H1 (cell line): ENCODE measurements around the gene GLS. TPM values are rescaled to one million over a fixed set of nuclear protein-coding genes. Genes with fewer than 3 reads are reported as not detected.

Source experiments
- CTCF ChIA-PET: fragments of 300-600 bp; sonication (Branson Sonifier 250); formaldehyde crosslinking; loops from one replicate; lab custom pipeline; 2021; ENCODE audit not compliant: partially characterized antibody; lab: Charles Lee
- POLR2A ChIA-PET: fragments of 300-600 bp; sonication (Branson Sonifier 250); formaldehyde crosslinking; loops from one replicate; lab custom pipeline; 2021; ENCODE audit warnings: inconsistent platforms; ENCODE audit not compliant: partially characterized antibody; lab: Charles Lee
- DNase-seq, 2 experiments: peaks; one replicate each; pipeline versions ENCODE4 v3.0.0 to v3.0.0-alpha.2; 2010 to 2022; ENCODE audit warnings: low spot score in 2 of 2, low read depth in 1 of 2, mixed read lengths in 1 of 2
- FAIRE-seq: peaks from 2 replicates; lab custom pipeline; 2011; peaks lifted over from hg19 to GRCh38; lab: Jason Lieb, UNC
- H2AFZ ChIP-seq: 2 replicates; pipeline ENCODE4 v1.8.1; 2012; ENCODE audit warnings: low read length, inconsistent platforms
- H2AK5ac ChIP-seq: 2 replicates; pipeline ENCODE4 v1.6.1; 2013; ENCODE audit warnings: low read depth, low read length
- H2BK120ac ChIP-seq: replicated peaks from 2 replicates; pipeline ENCODE3; 2013; ENCODE audit warnings: low read depth, low read length, inconsistent platforms
- H2BK12ac ChIP-seq: 2 replicates; pipeline ENCODE4 v1.6.1; 2013; ENCODE audit warnings: low read depth, low read length
- H2BK15ac ChIP-seq: 2 replicates; pipeline ENCODE4 v1.6.1; 2013; ENCODE audit warnings: low read length
- H2BK20ac ChIP-seq: 2 replicates; pipeline ENCODE4 v1.6.1; 2013; ENCODE audit warnings: low read length
- H2BK5ac ChIP-seq: 2 replicates; pipeline ENCODE4 v1.6.1; 2013; ENCODE audit warnings: low read depth, low read length
- H3K14ac ChIP-seq: 2 replicates; pipeline ENCODE4 v1.6.1; 2013; ENCODE audit warnings: inconsistent platforms; ENCODE audit not compliant: insufficient read length
- H3K18ac ChIP-seq: 2 replicates; pipeline ENCODE4 v1.6.1; 2013; ENCODE audit warnings: low read length; ENCODE audit errors: extremely low read depth
- H3K23ac ChIP-seq: 2 replicates; pipeline ENCODE4 v1.6.1; 2013; ENCODE audit warnings: inconsistent platforms; ENCODE audit not compliant: insufficient read length
- H3K23me2 ChIP-seq: 2 replicates; pipeline ENCODE4 v1.6.1; 2013; ENCODE audit warnings: low read depth, low read length
- H3K27ac ChIP-seq: 2 replicates; pipeline ENCODE4 v1.6.1; 2011; ENCODE audit warnings: low read depth, low read length, inconsistent platforms
- H3K27me3 ChIP-seq, 4 experiments: replicated peaks in 1 of 4; 1 replicate in 1 of 4; 2 replicates in 3 of 4; pipeline versions ENCODE4 v1.6.1 to v1.8.1; 2011 to 2013; ENCODE audit warnings: low read length in 3 of 4, mild to moderate bottlenecking in 3 of 4, inconsistent platforms in 2 of 4, mixed read lengths in 2 of 4, moderate library complexity in 1 of 4; ENCODE audit not compliant: control insufficient read depth in 3 of 4, insufficient read depth in 3 of 4; ENCODE audit errors: extremely low read depth in 1 of 4
- H3K36me3 ChIP-seq, 4 experiments: 2 replicates each; pipeline versions ENCODE4 v1.6.1 to v1.8.1; 2011 to 2013; ENCODE audit warnings: mild to moderate bottlenecking in 4 of 4, low read length in 3 of 4, moderate library complexity in 2 of 4, control low read depth in 1 of 4, inconsistent platforms in 1 of 4; ENCODE audit not compliant: insufficient read depth in 4 of 4, control insufficient read depth in 2 of 4
- H3K4ac ChIP-seq: replicated peaks from 2 replicates; pipeline ENCODE3; 2013; ENCODE audit warnings: low read length, low read depth, mixed read lengths, inconsistent platforms; ENCODE audit not compliant: insufficient read length
- H3K4me1 ChIP-seq, 4 experiments: replicated peaks in 1 of 4; 1 replicate in 1 of 4; 2 replicates in 3 of 4; pipeline versions ENCODE4 v1.6.1 to v1.8.1; 2011 to 2013; ENCODE audit warnings: low read length in 3 of 4, inconsistent platforms in 2 of 4, mixed read lengths in 1 of 4; ENCODE audit not compliant: insufficient read depth in 4 of 4, control insufficient read depth in 3 of 4
- H3K4me2 ChIP-seq, 2 experiments: 2 replicates each; pipeline versions ENCODE4 v1.6.1 to v1.8.1; 2011 to 2013; ENCODE audit warnings: low read depth in 2 of 2, low read length in 2 of 2, control low read depth in 1 of 2, inconsistent platforms in 1 of 2, mild to moderate bottlenecking in 1 of 2; ENCODE audit not compliant: insufficient read depth in 1 of 2
- H3K4me3 ChIP-seq, 4 experiments: fragments of 200-600, 300-600 bp in 1 of 4; sonication (generic), shearing (Covaris generic), sonication (Bioruptor Twin) in 1 of 4; 2 replicates each; pipeline versions ENCODE4 v1.5.1 to v1.8.1; 2011 to 2016; ENCODE audit warnings: low read length in 4 of 4, low read depth in 3 of 4, control low read depth in 2 of 4, inconsistent platforms in 2 of 4, mild to moderate bottlenecking in 2 of 4, mixed read lengths in 1 of 4, moderate library complexity in 1 of 4; ENCODE audit not compliant: insufficient read depth in 2 of 4; ENCODE audit errors: extremely low read depth in 1 of 4
- H3K56ac ChIP-seq: replicated peaks from 2 replicates; pipeline ENCODE3; 2013; ENCODE audit warnings: low read depth, mild to moderate bottlenecking, mixed read lengths, low read length, inconsistent platforms; ENCODE audit not compliant: insufficient read length
- H3K79me1 ChIP-seq: 2 replicates; pipeline ENCODE4 v1.6.1; 2013; ENCODE audit warnings: low read depth, low read length, control low read depth
- H3K79me2 ChIP-seq, 2 experiments: 2 replicates each; pipeline versions ENCODE4 v1.6.1 to v1.8.1; 2012 to 2013; ENCODE audit warnings: low read length in 2 of 2, mild to moderate bottlenecking in 2 of 2, inconsistent platforms in 1 of 2; ENCODE audit not compliant: insufficient read depth in 2 of 2, control insufficient read depth in 1 of 2
- H3K9ac ChIP-seq, 4 experiments: replicated peaks in 1 of 4; 1 replicate in 1 of 4; 2 replicates in 3 of 4; pipeline versions ENCODE4 v1.6.1 to v1.8.1; 2011 to 2013; ENCODE audit warnings: low read depth in 3 of 4, low read length in 3 of 4, control low read depth in 2 of 4, mild to moderate bottlenecking in 2 of 4, moderate library complexity in 2 of 4, inconsistent platforms in 1 of 4; ENCODE audit errors: extremely low read depth in 1 of 4
- H3K9me3 ChIP-seq, 2 experiments: 2 replicates each; pipeline versions ENCODE4 v1.6.1 to v1.8.1; 2012 to 2013; ENCODE audit warnings: mild to moderate bottlenecking in 2 of 2, moderate library complexity in 2 of 2, control low read depth in 1 of 2, inconsistent platforms in 1 of 2, low read depth in 1 of 2, low read length in 1 of 2, mixed read lengths in 1 of 2; ENCODE audit not compliant: insufficient read depth in 2 of 2
- H4K20me1 ChIP-seq, 2 experiments: replicated peaks in 1 of 2; 2 replicates each; pipeline versions ENCODE3 to v1.8.1; 2011 to 2013; ENCODE audit warnings: inconsistent platforms in 2 of 2, low read length in 2 of 2, mild to moderate bottlenecking in 1 of 2; ENCODE audit not compliant: insufficient read depth in 2 of 2, control insufficient read depth in 1 of 2
- H4K5ac ChIP-seq: 2 replicates; pipeline ENCODE4 v1.6.1; 2013; ENCODE audit warnings: low read length, low read depth, mixed read lengths, inconsistent platforms; ENCODE audit not compliant: insufficient read length
- H4K8ac ChIP-seq: 2 replicates; pipeline ENCODE4 v1.8.0; 2013; ENCODE audit warnings: mild to moderate bottlenecking, moderate library complexity, low read length, inconsistent platforms; ENCODE audit not compliant: insufficient read depth; ENCODE audit errors: extremely low read depth
- H4K91ac ChIP-seq: replicated peaks from 2 replicates; pipeline ENCODE3; 2013; ENCODE audit warnings: low read length, mixed read lengths, inconsistent platforms; ENCODE audit not compliant: insufficient read length
- POLR2A ChIP-seq, 2 experiments: IDR thresholded peaks; 1 replicate in 1 of 2; 2 replicates in 1 of 2; pipeline ENCODE4 v1.6.1; 2011; ENCODE audit warnings: low read depth in 2 of 2, low read length in 2 of 2, mild to moderate bottlenecking in 2 of 2; ENCODE audit errors: control extremely low read depth in 1 of 2
- WGBS, 2 experiments: shearing (Covaris generic) in 1 of 2; methylation state at CpG; one replicate each; pipeline versions ENCODE4 v1.1.6 to v1.1.7; 2013 to 2015; ENCODE audit warnings: low lambda C conversion rate in 2 of 2, mixed read lengths in 2 of 2, inconsistent platforms in 1 of 2, low coverage in 1 of 2, missing lambda C conversion rate in 1 of 2; ENCODE audit not compliant: insufficient replicate concordance in 2 of 2, insufficient coverage in 1 of 2, insufficient read length in 1 of 2; ENCODE audit errors: extremely low coverage in 1 of 2, missing lambda C conversion rate in 1 of 2; 5-methylcytosine and 5-hydroxymethylcytosine counted together
- polyA plus RNA-seq, 7 experiments: library from polyadenylated mRNA; depleted of rRNA in 3 of 7; stranded (reverse) in 5 of 7; unstranded in 2 of 7; fragments of >200 nt in 5 of 7; fragments of 200-250 nt in 2 of 7; gene quantifications; 1 replicate in 5 of 7; 2 replicates in 1 of 7; 4 replicates in 1 of 7; pipeline versions ENCODE4 v1.2.1 to v1.2.3, GENCODE V29; 2011 to 2013; ENCODE audit warnings: missing spikeins in 2 of 7, mixed read lengths in 2 of 7
- total RNA-seq: library from RNA; stranded (reverse); fragmentation: NEBNext Ultra II Directional; extraction: Animal tissue kit (Norgen Biotek cat#: 25700); gene quantifications from 2 replicates; pipeline ENCODE4 v1.2.1, GENCODE V29; 2021

Gene GLS
- total and polyA plus RNA-seq, 2 of the 8 experiments (the other 6 are each of a cell fraction or from before 2014, with no cell fraction given), result 15.7 to 89.8 TPM

DNA sequence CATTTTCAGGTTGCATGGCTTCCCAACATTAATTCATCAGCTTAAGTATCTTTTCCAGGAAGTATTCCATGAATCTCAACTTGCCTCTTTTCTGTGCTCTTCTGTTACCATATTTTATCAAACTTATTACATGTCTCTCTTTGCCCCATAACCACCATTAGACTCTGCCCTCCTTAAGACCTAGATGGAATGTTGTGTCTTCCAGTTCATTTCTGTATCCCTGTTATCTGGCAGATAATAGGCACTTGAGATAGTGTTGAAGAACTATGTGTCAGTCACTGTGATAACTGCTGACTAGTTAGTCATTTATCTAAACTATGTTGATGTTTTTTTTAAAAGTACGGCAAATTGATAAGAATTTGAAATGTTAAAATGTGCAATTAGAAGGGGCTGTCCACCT is 41.8 kb downstream of the GLS start:
- Histone ChIP-seq H2BK120ac (no peak overlapping the region), H3K36me3 (peaks cover 0 to 46% (median 11%) of the 10 kb centered on the region in 4 experiments; a peak in 4 of 8 replicates), H2BK5ac (no peak overlapping the region), H2AK5ac (no peak overlapping the region), H3K9me3 (no peaks in the 10 kb centered on the region), H2AFZ (no peak overlapping the region), H3K4me2 (no peak overlapping the region), H3K79me1 (no peaks in the 10 kb centered on the region), H4K91ac (no peak overlapping the region), H3K23me2 (no peaks in the 10 kb centered on the region), H3K18ac (no peak overlapping the region), H3K4ac (no peak overlapping the region), H2BK12ac (no peak overlapping the region), H4K20me1 (no peaks in the 10 kb centered on the region), H4K8ac (no peak overlapping the region), H3K27ac (no peak overlapping the region), H3K27me3 (no peaks in the 10 kb centered on the region), H3K9ac (no peak overlapping the region), H2BK20ac (no peak overlapping the region), H3K79me2 (no peaks in the 10 kb centered on the region), H3K4me1 (no peaks in the 10 kb centered on the region), H4K5ac (no peak overlapping the region), H3K56ac (no peak overlapping the region), H3K4me3 (no peak overlapping the region), H3K14ac (no peak overlapping the region), H3K23ac (no peak overlapping the region), H2BK15ac (no peak overlapping the region)
- no peak for FAIRE-seq
- no peak for DNase-seq
- CTCF ChIA-PET, result no interaction called here
- POLR2A ChIA-PET, result no interaction called here
- whole genome bisulfite sequencing, 2 experiments, result 96% methylated on average over 1 of the region's 1 CpG; no CpG with 5 or more reads in 1 of the 2 experiments
- no peak for TF ChIP-seq POLR2A (IDR thresholded peaks at IDR 0.05; ENCODE audit: control extremely low read depth in 1 of 2, low read depth in 2 of 2, low read length in 2 of 2)
